SK-N-SH (cell line): ENCODE data around the gene DPP10. TPM values are rescaled to one million over a fixed set of nuclear protein-coding genes. Genes with fewer than 3 reads are reported as not detected.

Source experiments
- CTCF ChIA-PET: fragments of 300-600, 350-600 bp; formaldehyde crosslinking; extraction: SDS; loops from one replicate; lab custom pipeline; 2021; lab: Yijun Ruan, JAX
- POLR2A ChIA-PET: fragments of 350-600 bp; sonication (Branson Sonifier 250); formaldehyde crosslinking; extraction: SDS; loops from one replicate; lab custom pipeline; 2020; ENCODE audit warnings: antibody characterized with exemption, inconsistent platforms; lab: Yijun Ruan, JAX
- DNase-seq: peaks from one replicate; pipeline ENCODE4 v3.0.0; 2012
- H2AFZ ChIP-seq: fragments of 200-600 bp; sonication (generic); 2 replicates; pipeline ENCODE4 v1.8.1; 2016; ENCODE audit warnings: antibody characterized with exemption, mild to moderate bottlenecking, low read depth
- H3F3A ChIP-seq: fragments of 200-600 bp; sonication (generic); replicated peaks from 2 replicates; pipeline ENCODE3; 2016; ENCODE audit warnings: antibody characterized with exemption, mild to moderate bottlenecking; ENCODE audit not compliant: insufficient read depth
- H3K27ac ChIP-seq, 2 experiments: fragments of 200-500 bp in 1 of 2; fragments of 200-600 bp in 1 of 2; sonication (Bioruptor generic) in 1 of 2; sonication (generic), shearing (Covaris generic) in 1 of 2; 2 replicates each; pipeline versions ENCODE4 v1.5.1 to v1.6.1; 2014 to 2016; ENCODE audit warnings: low read depth in 2 of 2, inconsistent platforms in 1 of 2, low read length in 1 of 2, mild to moderate bottlenecking in 1 of 2, mixed read lengths in 1 of 2
- H3K27me3 ChIP-seq: fragments of 200-600 bp; sonication (generic), shearing (Covaris generic); 2 replicates; pipeline ENCODE4 v1.6.1; 2016; ENCODE audit warnings: mixed run types; ENCODE audit not compliant: insufficient read depth
- H3K36me3 ChIP-seq, 2 experiments: fragments of 200-500 bp in 1 of 2; fragments of 200-600 bp in 1 of 2; sonication (Bioruptor generic) in 1 of 2; sonication (generic) in 1 of 2; replicated peaks in 1 of 2; 2 replicates each; pipeline versions ENCODE3 to v1.5.1; 2014 to 2016; ENCODE audit warnings: low read length in 1 of 2, mild to moderate bottlenecking in 1 of 2; ENCODE audit not compliant: insufficient read depth in 2 of 2, control insufficient read depth in 1 of 2
- H3K4me1 ChIP-seq, 2 experiments: fragments of 200-500 bp in 1 of 2; fragments of 200-600 bp in 1 of 2; sonication (Bioruptor generic) in 1 of 2; sonication (generic), shearing (Covaris generic) in 1 of 2; 2 replicates each; pipeline versions ENCODE4 v1.5.1 to v1.6.1; 2014 to 2016; ENCODE audit warnings: low read depth in 1 of 2, low read length in 1 of 2, mixed run types in 1 of 2; ENCODE audit not compliant: insufficient read depth in 2 of 2, control insufficient read depth in 1 of 2
- H3K4me2 ChIP-seq: fragments of 200-600 bp; sonication (generic), shearing (Covaris generic); 2 replicates; pipeline ENCODE4 v1.6.1; 2017; ENCODE audit warnings: mixed run types
- H3K4me3 ChIP-seq, 2 experiments: fragments of 200-500 bp in 1 of 2; fragments of 200-600 bp in 1 of 2; sonication (Bioruptor generic) in 1 of 2; sonication (generic), shearing (Covaris generic) in 1 of 2; 2 replicates each; pipeline versions ENCODE4 v1.5.1 to v1.8.1; 2014 to 2016; ENCODE audit warnings: low read depth in 2 of 2, inconsistent platforms in 1 of 2, low read length in 1 of 2, mild to moderate bottlenecking in 1 of 2, mixed read lengths in 1 of 2, moderate library complexity in 1 of 2
- H3K79me2 ChIP-seq: fragments of 200-600 bp; sonication (generic); 2 replicates; pipeline ENCODE4 v1.8.1; 2017; ENCODE audit warnings: mild to moderate bottlenecking; ENCODE audit not compliant: insufficient read depth
- H3K9ac ChIP-seq: fragments of 200-600 bp; sonication (generic); 2 replicates; pipeline ENCODE4 v1.6.1; 2017; ENCODE audit warnings: mixed run types
- H3K9me2 ChIP-seq: fragments of 200-600 bp; sonication (generic); 2 replicates; pipeline ENCODE4 v1.6.1; 2017; ENCODE audit warnings: mixed run types
- H3K9me3 ChIP-seq: fragments of 200-600 bp; sonication (generic); 2 replicates; pipeline ENCODE4 v1.6.1; 2017; ENCODE audit warnings: mixed run types, mild to moderate bottlenecking, moderate library complexity
- H4K20me1 ChIP-seq: fragments of 200-600 bp; sonication (generic); 2 replicates; pipeline ENCODE4 v1.6.1; 2017; ENCODE audit warnings: mild to moderate bottlenecking, mixed run types; ENCODE audit not compliant: insufficient read depth
- ELF1 ChIP-seq: IDR thresholded peaks from 2 replicates; pipeline ENCODE4 v1.4.0; 2012
- FOXJ3 ChIP-seq: sonication (generic); formaldehyde crosslinking; IDR thresholded peaks from 2 replicates; pipeline ENCODE4 v1.5.1; 2020; ENCODE audit warnings: mild to moderate bottlenecking, missing genetic modification reagents
- GABPA ChIP-seq: IDR thresholded peaks from 2 replicates; pipeline ENCODE4 v1.4.0; 2012; ENCODE audit warnings: low read depth, mild to moderate bottlenecking
- NFIC ChIP-seq: IDR thresholded peaks from 2 replicates; pipeline ENCODE4 v1.4.0; 2012; ENCODE audit warnings: borderline replicate concordance
- RAD21 ChIP-seq: IDR thresholded peaks from 2 replicates; pipeline ENCODE4 v1.6.1; 2012; ENCODE audit warnings: mild to moderate bottlenecking, low read length
- RXRA ChIP-seq: IDR thresholded peaks from 2 replicates; pipeline ENCODE4 v1.4.0; 2012; ENCODE audit warnings: low read depth, mild to moderate bottlenecking, borderline replicate concordance
- TAF1 ChIP-seq: IDR thresholded peaks from 2 replicates; pipeline ENCODE4 v1.6.1; 2012; ENCODE audit warnings: low read depth, mild to moderate bottlenecking, low read length, moderate library complexity, borderline replicate concordance
- TEAD4 ChIP-seq: IDR thresholded peaks from 2 replicates; pipeline ENCODE4 v1.4.0; 2012; ENCODE audit warnings: mild to moderate bottlenecking, borderline replicate concordance; ENCODE audit not compliant: insufficient read depth
- WGBS: methylation state at CpG from one replicate; pipeline ENCODE4 v1.1.6; 2017; ENCODE audit warnings: low lambda C conversion rate; 5-methylcytosine and 5-hydroxymethylcytosine counted together
- polyA plus RNA-seq, 3 experiments: library from polyadenylated mRNA; depleted of rRNA; stranded (reverse); fragments of >200 nt; gene quantifications; 2 replicates each; pipeline ENCODE4 v1.2.3, GENCODE V29; 2012
- TF ChIP-seq, protein P1 (sequence below): IDR thresholded peaks from 2 replicates; pipeline ENCODE4; 2012
- TF ChIP-seq, protein P2 (sequence below): IDR thresholded peaks from 2 replicates; pipeline ENCODE4 v1.6.1; 2012; ENCODE audit warnings: mild to moderate bottlenecking, low read depth, low read length, moderate library complexity
- TF ChIP-seq, protein P3 (sequence below): IDR thresholded peaks from 2 replicates; pipeline ENCODE4 v1.4.0; 2012; ENCODE audit warnings: low read depth, borderline replicate concordance
- TF ChIP-seq, protein P4 (sequence below): IDR thresholded peaks from 2 replicates; pipeline ENCODE4 v1.4.0; 2012; ENCODE audit warnings: low read depth, borderline replicate concordance

Gene DPP10
- polyA plus RNA-seq, 1 of the 3 experiments (the other 2 are of a cell fraction) = not detected

DNA sequence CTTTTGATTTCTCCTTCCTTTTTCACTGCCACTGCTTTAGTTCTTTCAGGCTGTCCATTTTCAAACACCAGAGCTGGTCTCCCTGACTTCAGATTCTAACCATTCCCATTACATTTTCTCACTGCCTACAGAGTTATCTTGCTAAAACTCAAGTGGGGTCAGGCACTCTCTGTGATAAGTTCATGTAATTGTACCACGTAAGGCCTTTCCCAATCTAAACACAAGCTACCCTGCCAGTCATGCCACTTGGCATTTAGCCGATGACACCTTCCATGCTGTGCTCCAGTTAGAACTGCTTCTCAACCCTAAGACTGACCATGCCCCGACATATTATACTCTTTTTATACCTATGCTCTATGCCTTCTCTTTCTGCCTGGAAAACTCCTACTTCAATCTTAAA lies 592.4 kb downstream of the DPP10 start:
- Histone ChIP-seq H4K20me1 (no peaks in the 10 kb centered on the region), H3K4me2 (no peak overlapping the region), H3K27ac (no peak overlapping the region), H3K9me3 (no peaks in the 10 kb centered on the region), H3K27me3 (no peaks in the 10 kb centered on the region), H3K79me2 (no peaks in the 10 kb centered on the region), H3K36me3 (no peaks in the 10 kb centered on the region), H3K4me1 (no peaks in the 10 kb centered on the region), H3F3A (no peaks in the 10 kb centered on the region), H3K4me3 (no peak overlapping the region), H2AFZ (no peak overlapping the region), H3K9me2 (no peaks in the 10 kb centered on the region), H3K9ac (no peak overlapping the region)
- ChIA-PET CTCF (no interaction called here), POLR2A (no interaction called here)
- no peak for DNase-seq
- 11% methylated on average over 3 of the region's 3 CpGs for WGBS
- TF ChIP-seq, protein P1, sequence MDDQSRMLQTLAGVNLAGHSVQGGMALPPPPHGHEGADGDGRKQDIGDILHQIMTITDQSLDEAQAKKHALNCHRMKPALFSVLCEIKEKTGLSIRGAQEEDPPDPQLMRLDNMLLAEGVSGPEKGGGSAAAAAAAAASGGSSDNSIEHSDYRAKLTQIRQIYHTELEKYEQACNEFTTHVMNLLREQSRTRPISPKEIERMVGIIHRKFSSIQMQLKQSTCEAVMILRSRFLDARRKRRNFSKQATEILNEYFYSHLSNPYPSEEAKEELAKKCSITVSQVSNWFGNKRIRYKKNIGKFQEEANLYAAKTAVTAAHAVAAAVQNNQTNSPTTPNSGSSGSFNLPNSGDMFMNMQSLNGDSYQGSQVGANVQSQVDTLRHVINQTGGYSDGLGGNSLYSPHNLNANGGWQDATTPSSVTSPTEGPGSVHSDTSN = no peak
- TF ChIP-seq TAF1 (no peak), ELF1 (no peak), NFIC (no peak), GABPA (no peak), TEAD4 (no peak), FOXJ3 (no peak), RAD21 (no peak), RXRA (no peak)
- TF ChIP-seq, protein P2, sequence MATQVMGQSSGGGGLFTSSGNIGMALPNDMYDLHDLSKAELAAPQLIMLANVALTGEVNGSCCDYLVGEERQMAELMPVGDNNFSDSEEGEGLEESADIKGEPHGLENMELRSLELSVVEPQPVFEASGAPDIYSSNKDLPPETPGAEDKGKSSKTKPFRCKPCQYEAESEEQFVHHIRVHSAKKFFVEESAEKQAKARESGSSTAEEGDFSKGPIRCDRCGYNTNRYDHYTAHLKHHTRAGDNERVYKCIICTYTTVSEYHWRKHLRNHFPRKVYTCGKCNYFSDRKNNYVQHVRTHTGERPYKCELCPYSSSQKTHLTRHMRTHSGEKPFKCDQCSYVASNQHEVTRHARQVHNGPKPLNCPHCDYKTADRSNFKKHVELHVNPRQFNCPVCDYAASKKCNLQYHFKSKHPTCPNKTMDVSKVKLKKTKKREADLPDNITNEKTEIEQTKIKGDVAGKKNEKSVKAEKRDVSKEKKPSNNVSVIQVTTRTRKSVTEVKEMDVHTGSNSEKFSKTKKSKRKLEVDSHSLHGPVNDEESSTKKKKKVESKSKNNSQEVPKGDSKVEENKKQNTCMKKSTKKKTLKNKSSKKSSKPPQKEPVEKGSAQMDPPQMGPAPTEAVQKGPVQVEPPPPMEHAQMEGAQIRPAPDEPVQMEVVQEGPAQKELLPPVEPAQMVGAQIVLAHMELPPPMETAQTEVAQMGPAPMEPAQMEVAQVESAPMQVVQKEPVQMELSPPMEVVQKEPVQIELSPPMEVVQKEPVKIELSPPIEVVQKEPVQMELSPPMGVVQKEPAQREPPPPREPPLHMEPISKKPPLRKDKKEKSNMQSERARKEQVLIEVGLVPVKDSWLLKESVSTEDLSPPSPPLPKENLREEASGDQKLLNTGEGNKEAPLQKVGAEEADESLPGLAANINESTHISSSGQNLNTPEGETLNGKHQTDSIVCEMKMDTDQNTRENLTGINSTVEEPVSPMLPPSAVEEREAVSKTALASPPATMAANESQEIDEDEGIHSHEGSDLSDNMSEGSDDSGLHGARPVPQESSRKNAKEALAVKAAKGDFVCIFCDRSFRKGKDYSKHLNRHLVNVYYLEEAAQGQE = no peak
- TF ChIP-seq, protein P3, sequence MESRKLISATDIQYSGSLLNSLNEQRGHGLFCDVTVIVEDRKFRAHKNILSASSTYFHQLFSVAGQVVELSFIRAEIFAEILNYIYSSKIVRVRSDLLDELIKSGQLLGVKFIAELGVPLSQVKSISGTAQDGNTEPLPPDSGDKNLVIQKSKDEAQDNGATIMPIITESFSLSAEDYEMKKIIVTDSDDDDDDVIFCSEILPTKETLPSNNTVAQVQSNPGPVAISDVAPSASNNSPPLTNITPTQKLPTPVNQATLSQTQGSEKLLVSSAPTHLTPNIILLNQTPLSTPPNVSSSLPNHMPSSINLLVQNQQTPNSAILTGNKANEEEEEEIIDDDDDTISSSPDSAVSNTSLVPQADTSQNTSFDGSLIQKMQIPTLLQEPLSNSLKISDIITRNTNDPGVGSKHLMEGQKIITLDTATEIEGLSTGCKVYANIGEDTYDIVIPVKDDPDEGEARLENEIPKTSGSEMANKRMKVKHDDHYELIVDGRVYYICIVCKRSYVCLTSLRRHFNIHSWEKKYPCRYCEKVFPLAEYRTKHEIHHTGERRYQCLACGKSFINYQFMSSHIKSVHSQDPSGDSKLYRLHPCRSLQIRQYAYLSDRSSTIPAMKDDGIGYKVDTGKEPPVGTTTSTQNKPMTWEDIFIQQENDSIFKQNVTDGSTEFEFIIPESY = no peak
- TF ChIP-seq, protein P4, sequence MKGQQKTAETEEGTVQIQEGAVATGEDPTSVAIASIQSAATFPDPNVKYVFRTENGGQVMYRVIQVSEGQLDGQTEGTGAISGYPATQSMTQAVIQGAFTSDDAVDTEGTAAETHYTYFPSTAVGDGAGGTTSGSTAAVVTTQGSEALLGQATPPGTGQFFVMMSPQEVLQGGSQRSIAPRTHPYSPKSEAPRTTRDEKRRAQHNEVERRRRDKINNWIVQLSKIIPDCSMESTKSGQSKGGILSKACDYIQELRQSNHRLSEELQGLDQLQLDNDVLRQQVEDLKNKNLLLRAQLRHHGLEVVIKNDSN = no peak
